A673 (cell line): ENCODE results near the gene SAP25. TPM values are rescaled to one million over a fixed set of nuclear protein-coding genes. Genes with fewer than 3 reads are reported as not detected.
"Not testable (repeated sequence)": the region's sequence is repeated elsewhere in the genome, so short reads cannot be mapped to it uniquely, and the experiment has no call there.

ENCODE experiments used
- BruUV-seq: library from RNA; stranded (reverse); fragments of 400-500 nt; replicated peaks from 2 replicates; lab custom pipeline; 2021; lab: Mats Ljungman, UMichigan
- CTCF ChIA-PET: fragments of 300-600 bp; sonication (Branson Sonifier 250); formaldehyde crosslinking; loops from one replicate; lab custom pipeline; 2022; ENCODE audit warnings: antibody characterized with exemption; lab: Charles Lee
- POLR2A ChIA-PET: fragments of 300-600 bp; sonication (Branson Sonifier 250); formaldehyde crosslinking; loops from one replicate; lab custom pipeline; 2022; ENCODE audit warnings: antibody characterized with exemption; ENCODE audit not compliant: low non-redundant PET; lab: Charles Lee
- DNase-seq: peaks from one replicate; pipeline ENCODE4 v3.0.0-alpha.2; 2015; ENCODE audit warnings: low spot score
- H3K27ac ChIP-seq: fragments of 200-600 bp; sonication (generic); 2 replicates; pipeline ENCODE4 v1.5.1; 2016; ENCODE audit warnings: mixed run types, low read depth, mild to moderate bottlenecking, mixed read lengths, antibody characterized with exemption, low read length; ENCODE audit not compliant: poor library complexity, severe bottlenecking
- H3K27me3 ChIP-seq: fragments of 200-600 bp; sonication (generic); replicated peaks from 2 replicates; pipeline ENCODE4 v1.6.1; 2017; ENCODE audit warnings: mixed run types, low read depth, mild to moderate bottlenecking, mixed read lengths, antibody characterized with exemption, low read length; ENCODE audit not compliant: insufficient read depth, poor library complexity
- H3K36me3 ChIP-seq: fragments of 200-600 bp; sonication (generic); 2 replicates; pipeline ENCODE4 v1.6.1; 2016; ENCODE audit warnings: mixed run types, mild to moderate bottlenecking, mixed read lengths, antibody characterized with exemption, low read length; ENCODE audit not compliant: insufficient read depth, poor library complexity, severe bottlenecking
- H3K4me1 ChIP-seq: fragments of 200-600 bp; sonication (generic); 2 replicates; pipeline ENCODE4 v1.6.1; 2017; ENCODE audit warnings: mixed run types, mild to moderate bottlenecking, mixed read lengths, antibody characterized with exemption, low read length; ENCODE audit not compliant: insufficient read depth, poor library complexity, severe bottlenecking
- H3K4me3 ChIP-seq: fragments of 200-600 bp; sonication (generic); 2 replicates; pipeline ENCODE4 v1.5.1; 2016; ENCODE audit warnings: low read depth, mixed run types, mild to moderate bottlenecking, mixed read lengths, low read length; ENCODE audit not compliant: poor library complexity, severe bottlenecking
- H3K9me3 ChIP-seq: fragments of 200-600 bp; sonication (generic); 2 replicates; pipeline ENCODE4 v1.6.1; 2016; ENCODE audit warnings: mixed run types, low read depth, mild to moderate bottlenecking, mixed read lengths, antibody characterized with exemption, low read length; ENCODE audit not compliant: poor library complexity, severe bottlenecking
- intact Hi-C: fragments of 100-400 bp; cut with micrococcal nuclease; formaldehyde crosslinking; loops from one replicate; pipeline ENCODE4 v1.10.0; 2022; ENCODE audit not compliant: unreplicated experiment
- total RNA-seq: library from RNA; stranded (reverse); gene quantifications from 2 replicates; pipeline ENCODE4 v1.2.3, GENCODE V29; 2021

Gene SAP25
- total RNA-seq, 1 experiment from 2014 or later = 1.7 TPM

DNA sequence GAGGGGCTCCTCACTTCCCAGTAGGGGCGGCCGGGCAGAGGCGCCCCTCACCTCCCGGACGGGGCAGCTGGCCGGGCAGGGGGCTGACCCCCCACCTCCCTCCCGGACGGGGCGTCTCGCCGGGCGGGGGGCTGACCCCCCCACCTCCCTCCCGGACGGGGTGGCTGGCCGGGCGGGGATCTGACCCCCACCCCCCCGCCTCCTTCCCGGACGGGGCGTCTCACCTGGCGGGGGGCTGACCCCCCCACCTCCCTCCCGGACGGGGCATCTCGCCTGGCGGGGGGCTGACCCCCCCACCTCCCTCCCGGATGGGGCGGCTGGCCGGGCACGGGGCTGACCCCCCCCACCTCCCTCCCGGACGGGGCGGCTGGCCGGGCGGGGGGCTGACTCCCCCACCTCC is 50.5 kb downstream of the SAP25 start:
- H3K36me3 ChIP-seq, H3K9me3 ChIP-seq, intact Hi-C loops, POLR2A ChIA-PET, DNase-seq, H3K27me3 ChIP-seq, CTCF ChIA-PET, H3K27ac ChIP-seq, H3K4me1 ChIP-seq, H3K4me3 ChIP-seq, BruUV-seq: not testable (repeated sequence)

Other genes with a start within 250 kb of the SAP25 start
- 26.5 and 31.0 TPM in 2 replicates for gene PILRB, start 215.8 kb downstream of the SAP25 start, total RNA-seq
- 1.5 and 2.0 TPM in 2 replicates for gene PILRA, start 200.4 kb downstream of the SAP25 start, total RNA-seq
- gene ZCWPW1, start 145.2 kb downstream of the SAP25 start, total RNA-seq = 0.45 and 1.1 TPM in 2 replicates
- 65.3 and 85.9 TPM in 2 replicates for gene MEPCE, start 144.1 kb downstream of the SAP25 start, total RNA-seq
- gene PPP1R35, start 137.4 kb downstream of the SAP25 start, total RNA-seq = 27.3 and 37.3 TPM in 2 replicates
- gene SPACDR, start 109.6 kb downstream of the SAP25 start, total RNA-seq = 2.9 and 3.9 TPM in 2 replicates
- gene TSC22D4, start 94.7 kb downstream of the SAP25 start, total RNA-seq = 69.0 and 71.0 TPM in 2 replicates
- gene NYAP1, start 90.0 kb downstream of the SAP25 start, total RNA-seq = 1.3 and 3.2 TPM in 2 replicates
- 12.8 and 15.3 TPM in 2 replicates for gene AGFG2, start 34.7 kb downstream of the SAP25 start, total RNA-seq
- 42.4 and 50.4 TPM in 2 replicates for gene LRCH4, start 12.2 kb upstream of the SAP25 start, total RNA-seq
- gene FBXO24, start 12.4 kb upstream of the SAP25 start, total RNA-seq = 0.44 and 0.75 TPM in 2 replicates
- gene PCOLCE, start 28.5 kb upstream of the SAP25 start, total RNA-seq = 45.0 and 70.1 TPM in 2 replicates
- gene MOSPD3, start 38.6 kb upstream of the SAP25 start, total RNA-seq = 17.3 and 24.8 TPM in 2 replicates
- 1.4 and 2.0 TPM in 2 replicates for gene TFR2, start 67.7 kb upstream of the SAP25 start, total RNA-seq
- 0.31 TPM in 1 of 2 replicates, not detected in the other for gene ACTL6B, start 82.5 kb upstream of the SAP25 start, total RNA-seq
- 225 and 243 TPM in 2 replicates for gene GNB2, start 99.8 kb upstream of the SAP25 start, total RNA-seq
- 47.4 and 51.9 TPM in 2 replicates for gene GIGYF1, start 120.3 kb upstream of the SAP25 start, total RNA-seq
- gene POP7, start 132.2 kb upstream of the SAP25 start, total RNA-seq = 68.8 and 72.6 TPM in 2 replicates
- gene EPO, start 146.6 kb upstream of the SAP25 start, total RNA-seq = 0.21 TPM in 1 of 2 replicates, not detected in the other
- not detected in 2 replicates for gene ZAN, start 159.7 kb upstream of the SAP25 start, total RNA-seq